ENCODE results near the gene APOB. TPM values are rescaled to one million over a fixed set of nuclear protein-coding genes. Genes with fewer than 3 reads are reported as not detected.

The APOB gene
- total and polyA plus RNA-seq, 10 of the 15 experiments (the other 5 are each of a cell fraction or from before 2014, with no cell fraction given): 1.4 TPM; not detected in 9

DNA sequence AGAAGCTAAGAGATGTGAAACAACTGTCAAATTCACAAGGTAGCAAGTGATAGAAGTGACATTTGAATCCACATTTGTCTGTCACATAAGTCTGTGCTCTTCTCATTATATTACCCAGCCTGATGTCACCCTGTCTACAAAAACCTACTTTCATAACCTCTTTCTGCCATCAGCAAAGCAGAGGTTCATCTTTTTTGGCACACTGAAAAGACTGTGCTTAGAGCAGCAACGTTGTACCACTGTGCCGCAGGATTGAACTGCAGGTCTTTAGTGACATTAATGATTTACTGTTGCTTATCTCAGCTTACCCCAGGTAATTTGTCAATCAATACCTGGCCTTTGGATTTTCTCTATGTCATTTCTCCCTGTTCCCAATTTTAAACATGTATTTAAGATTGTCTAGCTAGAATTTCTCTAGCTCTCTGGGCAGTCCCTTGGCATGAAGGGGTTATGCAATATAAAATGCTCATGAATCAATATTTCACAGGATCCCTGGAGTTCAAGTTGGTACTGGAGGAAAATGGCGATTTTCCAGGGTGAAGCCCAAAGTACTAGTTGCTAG, 48.5 kb upstream of the APOB start:
- ChIA-PET POLR2A (no interaction called here), RAD21 (ENCODE audit: unreplicated experiment) (no interaction called here), CTCF (no interaction called here), SMC1A (ENCODE audit: uncharacterized antibody, unreplicated experiment) (no interaction called here)
- Histone ChIP-seq H3K4me1 (ENCODE audit: control insufficient read depth, insufficient read depth, low read length) (no peaks in the 10 kb centered on the region), H4K20me1 (ENCODE audit: control insufficient read depth, insufficient read depth) (no peaks in the 10 kb centered on the region), H3K27me3 (replicated peaks in 1 of 2; ENCODE audit: control insufficient read depth in 2 of 2, insufficient read depth in 2 of 2, low read length in 1 of 2) (no peaks in the 10 kb centered on the region; a peak in 1 of 4 replicates), H3K9me3 (replicated peaks; ENCODE audit: control insufficient read depth, insufficient read depth, low read length) (no peaks in the 10 kb centered on the region), H3K27ac (ENCODE audit: control insufficient read depth, insufficient read depth) (no peak overlapping the region), H3K4me3 (no peak overlapping the region), H3K79me2 (ENCODE audit: control insufficient read depth, insufficient read depth, low read length) (no peaks in the 10 kb centered on the region), H3K4me2 (ENCODE audit: control insufficient read depth, insufficient read depth) (no peak overlapping the region), H2AFZ (ENCODE audit: control insufficient read depth, low read depth, low read length) (no peak overlapping the region), H3K36me3 (ENCODE audit: control insufficient read depth in 2 of 2, insufficient read depth in 2 of 2, low read length in 1 of 2) (no peaks in the 10 kb centered on the region), H3K9ac (ENCODE audit: control insufficient read depth, insufficient read depth, low read length) (no peak overlapping the region)
- ATAC-seq (no peak), DNase-seq (ENCODE audit: low read depth, low spot score) (no peak), FAIRE-seq (no peak)
- 39% methylated on average over 3 of the region's 3 CpGs for WGBS (ENCODE audit: insufficient coverage, insufficient replicate concordance, low lambda C conversion rate, missing lambda C conversion rate)
- intact Hi-C loops (cut with micrococcal nuclease; ENCODE audit: unreplicated experiment) (no loop called here), in situ Hi-C loops (cut with MboI) (no loop called here)
- BruUV-seq (replicated peaks): no TSS peak
- TF ChIP-seq, protein P1, sequence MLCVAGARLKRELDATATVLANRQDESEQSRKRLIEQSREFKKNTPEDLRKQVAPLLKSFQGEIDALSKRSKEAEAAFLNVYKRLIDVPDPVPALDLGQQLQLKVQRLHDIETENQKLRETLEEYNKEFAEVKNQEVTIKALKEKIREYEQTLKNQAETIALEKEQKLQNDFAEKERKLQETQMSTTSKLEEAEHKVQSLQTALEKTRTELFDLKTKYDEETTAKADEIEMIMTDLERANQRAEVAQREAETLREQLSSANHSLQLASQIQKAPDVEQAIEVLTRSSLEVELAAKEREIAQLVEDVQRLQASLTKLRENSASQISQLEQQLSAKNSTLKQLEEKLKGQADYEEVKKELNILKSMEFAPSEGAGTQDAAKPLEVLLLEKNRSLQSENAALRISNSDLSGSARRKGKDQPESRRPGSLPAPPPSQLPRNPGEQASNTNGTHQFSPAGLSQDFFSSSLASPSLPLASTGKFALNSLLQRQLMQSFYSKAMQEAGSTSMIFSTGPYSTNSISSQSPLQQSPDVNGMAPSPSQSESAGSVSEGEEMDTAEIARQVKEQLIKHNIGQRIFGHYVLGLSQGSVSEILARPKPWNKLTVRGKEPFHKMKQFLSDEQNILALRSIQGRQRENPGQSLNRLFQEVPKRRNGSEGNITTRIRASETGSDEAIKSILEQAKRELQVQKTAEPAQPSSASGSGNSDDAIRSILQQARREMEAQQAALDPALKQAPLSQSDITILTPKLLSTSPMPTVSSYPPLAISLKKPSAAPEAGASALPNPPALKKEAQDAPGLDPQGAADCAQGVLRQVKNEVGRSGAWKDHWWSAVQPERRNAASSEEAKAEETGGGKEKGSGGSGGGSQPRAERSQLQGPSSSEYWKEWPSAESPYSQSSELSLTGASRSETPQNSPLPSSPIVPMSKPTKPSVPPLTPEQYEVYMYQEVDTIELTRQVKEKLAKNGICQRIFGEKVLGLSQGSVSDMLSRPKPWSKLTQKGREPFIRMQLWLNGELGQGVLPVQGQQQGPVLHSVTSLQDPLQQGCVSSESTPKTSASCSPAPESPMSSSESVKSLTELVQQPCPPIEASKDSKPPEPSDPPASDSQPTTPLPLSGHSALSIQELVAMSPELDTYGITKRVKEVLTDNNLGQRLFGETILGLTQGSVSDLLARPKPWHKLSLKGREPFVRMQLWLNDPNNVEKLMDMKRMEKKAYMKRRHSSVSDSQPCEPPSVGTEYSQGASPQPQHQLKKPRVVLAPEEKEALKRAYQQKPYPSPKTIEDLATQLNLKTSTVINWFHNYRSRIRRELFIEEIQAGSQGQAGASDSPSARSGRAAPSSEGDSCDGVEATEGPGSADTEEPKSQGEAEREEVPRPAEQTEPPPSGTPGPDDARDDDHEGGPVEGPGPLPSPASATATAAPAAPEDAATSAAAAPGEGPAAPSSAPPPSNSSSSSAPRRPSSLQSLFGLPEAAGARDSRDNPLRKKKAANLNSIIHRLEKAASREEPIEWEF (IDR thresholded peaks at IDR 0.05; ENCODE audit: insufficient replicate concordance, low read depth, low read length): no peak
- TF ChIP-seq, protein P2, sequence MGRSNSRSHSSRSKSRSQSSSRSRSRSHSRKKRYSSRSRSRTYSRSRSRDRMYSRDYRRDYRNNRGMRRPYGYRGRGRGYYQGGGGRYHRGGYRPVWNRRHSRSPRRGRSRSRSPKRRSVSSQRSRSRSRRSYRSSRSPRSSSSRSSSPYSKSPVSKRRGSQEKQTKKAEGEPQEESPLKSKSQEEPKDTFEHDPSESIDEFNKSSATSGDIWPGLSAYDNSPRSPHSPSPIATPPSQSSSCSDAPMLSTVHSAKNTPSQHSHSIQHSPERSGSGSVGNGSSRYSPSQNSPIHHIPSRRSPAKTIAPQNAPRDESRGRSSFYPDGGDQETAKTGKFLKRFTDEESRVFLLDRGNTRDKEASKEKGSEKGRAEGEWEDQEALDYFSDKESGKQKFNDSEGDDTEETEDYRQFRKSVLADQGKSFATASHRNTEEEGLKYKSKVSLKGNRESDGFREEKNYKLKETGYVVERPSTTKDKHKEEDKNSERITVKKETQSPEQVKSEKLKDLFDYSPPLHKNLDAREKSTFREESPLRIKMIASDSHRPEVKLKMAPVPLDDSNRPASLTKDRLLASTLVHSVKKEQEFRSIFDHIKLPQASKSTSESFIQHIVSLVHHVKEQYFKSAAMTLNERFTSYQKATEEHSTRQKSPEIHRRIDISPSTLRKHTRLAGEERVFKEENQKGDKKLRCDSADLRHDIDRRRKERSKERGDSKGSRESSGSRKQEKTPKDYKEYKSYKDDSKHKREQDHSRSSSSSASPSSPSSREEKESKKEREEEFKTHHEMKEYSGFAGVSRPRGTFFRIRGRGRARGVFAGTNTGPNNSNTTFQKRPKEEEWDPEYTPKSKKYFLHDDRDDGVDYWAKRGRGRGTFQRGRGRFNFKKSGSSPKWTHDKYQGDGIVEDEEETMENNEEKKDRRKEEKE (IDR thresholded peaks at IDR 0.05): no peak
- TF ChIP-seq HCFC1 (IDR thresholded peaks at IDR 0.05; ENCODE audit: low read length) (no peak), RELA (IDR thresholded peaks at IDR 0.05; ENCODE audit: borderline replicate concordance, partially characterized antibody) (no peak), YBX1 (IDR thresholded peaks at IDR 0.05) (no peak), BMI1 (IDR thresholded peaks at IDR 0.05; ENCODE audit: borderline replicate concordance) (no peak), MEF2B (IDR thresholded peaks at IDR 0.05; ENCODE audit: partially characterized antibody, poor library complexity, severe bottlenecking) (no peak), MXI1 (IDR thresholded peaks at IDR 0.05; ENCODE audit: low read depth, low read length) (no peak), HDAC2 (IDR thresholded peaks at IDR 0.05) (no peak), JUNB (IDR thresholded peaks at IDR 0.05) (no peak)
- TF ChIP-seq, protein P3, sequence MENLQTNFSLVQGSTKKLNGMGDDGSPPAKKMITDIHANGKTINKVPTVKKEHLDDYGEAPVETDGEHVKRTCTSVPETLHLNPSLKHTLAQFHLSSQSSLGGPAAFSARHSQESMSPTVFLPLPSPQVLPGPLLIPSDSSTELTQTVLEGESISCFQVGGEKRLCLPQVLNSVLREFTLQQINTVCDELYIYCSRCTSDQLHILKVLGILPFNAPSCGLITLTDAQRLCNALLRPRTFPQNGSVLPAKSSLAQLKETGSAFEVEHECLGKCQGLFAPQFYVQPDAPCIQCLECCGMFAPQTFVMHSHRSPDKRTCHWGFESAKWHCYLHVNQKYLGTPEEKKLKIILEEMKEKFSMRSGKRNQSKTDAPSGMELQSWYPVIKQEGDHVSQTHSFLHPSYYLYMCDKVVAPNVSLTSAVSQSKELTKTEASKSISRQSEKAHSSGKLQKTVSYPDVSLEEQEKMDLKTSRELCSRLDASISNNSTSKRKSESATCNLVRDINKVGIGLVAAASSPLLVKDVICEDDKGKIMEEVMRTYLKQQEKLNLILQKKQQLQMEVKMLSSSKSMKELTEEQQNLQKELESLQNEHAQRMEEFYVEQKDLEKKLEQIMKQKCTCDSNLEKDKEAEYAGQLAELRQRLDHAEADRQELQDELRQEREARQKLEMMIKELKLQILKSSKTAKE (IDR thresholded peaks at IDR 0.05; ENCODE audit: low read depth, poor library complexity, severe bottlenecking): no peak
